ENCODE data around the gene LAMA2.

DNA sequence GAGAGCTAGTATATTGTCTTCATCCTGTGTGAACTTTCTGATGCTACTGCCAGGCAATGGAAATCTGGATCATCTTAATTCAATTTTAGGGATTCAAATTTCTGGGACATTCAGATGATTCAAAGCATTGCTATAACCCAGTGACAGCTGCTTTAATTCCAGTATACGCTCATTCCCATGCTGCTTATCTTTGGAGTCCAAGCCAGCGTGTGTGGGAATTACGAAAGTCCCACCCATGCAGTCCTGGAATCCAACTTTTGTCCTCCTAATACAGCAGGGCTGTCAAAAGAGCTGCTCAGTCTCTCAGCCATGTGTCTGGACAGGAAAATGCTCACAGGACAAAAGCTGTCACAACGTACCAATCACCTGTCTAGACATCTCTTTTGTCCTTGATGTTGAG is 219.8 kb downstream of the LAMA2 start:
- TF ChIP-seq, protein P1, sequence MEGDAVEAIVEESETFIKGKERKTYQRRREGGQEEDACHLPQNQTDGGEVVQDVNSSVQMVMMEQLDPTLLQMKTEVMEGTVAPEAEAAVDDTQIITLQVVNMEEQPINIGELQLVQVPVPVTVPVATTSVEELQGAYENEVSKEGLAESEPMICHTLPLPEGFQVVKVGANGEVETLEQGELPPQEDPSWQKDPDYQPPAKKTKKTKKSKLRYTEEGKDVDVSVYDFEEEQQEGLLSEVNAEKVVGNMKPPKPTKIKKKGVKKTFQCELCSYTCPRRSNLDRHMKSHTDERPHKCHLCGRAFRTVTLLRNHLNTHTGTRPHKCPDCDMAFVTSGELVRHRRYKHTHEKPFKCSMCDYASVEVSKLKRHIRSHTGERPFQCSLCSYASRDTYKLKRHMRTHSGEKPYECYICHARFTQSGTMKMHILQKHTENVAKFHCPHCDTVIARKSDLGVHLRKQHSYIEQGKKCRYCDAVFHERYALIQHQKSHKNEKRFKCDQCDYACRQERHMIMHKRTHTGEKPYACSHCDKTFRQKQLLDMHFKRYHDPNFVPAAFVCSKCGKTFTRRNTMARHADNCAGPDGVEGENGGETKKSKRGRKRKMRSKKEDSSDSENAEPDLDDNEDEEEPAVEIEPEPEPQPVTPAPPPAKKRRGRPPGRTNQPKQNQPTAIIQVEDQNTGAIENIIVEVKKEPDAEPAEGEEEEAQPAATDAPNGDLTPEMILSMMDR (IDR thresholded peaks at IDR 0.05), result no peak
- TF ChIP-seq POLR2A (IDR thresholded peaks at IDR 0.05), result no peak
